H1 (cell line): ENCODE results near the gene DEGS2. TPM values are rescaled to one million over a fixed set of nuclear protein-coding genes. Genes with fewer than 3 reads are reported as not detected.

Source experiments
- MAX ChIP-seq: IDR thresholded peaks from 2 replicates; pipeline ENCODE4 v1.6.1; 2012; ENCODE audit warnings: inconsistent platforms
- TAF7 ChIP-seq: optimal IDR thresholded peaks from 2 replicates; pipeline ENCODE3; 2011; ENCODE audit warnings: low read depth, mild to moderate bottlenecking, inconsistent platforms, low read length, moderate library complexity, borderline replicate concordance
- polyA plus RNA-seq, 7 experiments: library from polyadenylated mRNA; depleted of rRNA in 3 of 7; stranded (reverse) in 5 of 7; unstranded in 2 of 7; fragments of >200 nt in 5 of 7; fragments of 200-250 nt in 2 of 7; gene quantifications; 1 replicate in 5 of 7; 2 replicates in 1 of 7; 4 replicates in 1 of 7; pipeline versions ENCODE4 v1.2.1 to v1.2.3, GENCODE V29; 2011 to 2013; ENCODE audit warnings: missing spikeins in 2 of 7, mixed read lengths in 2 of 7
- total RNA-seq: library from RNA; stranded (reverse); fragmentation: NEBNext Ultra II Directional; extraction: Animal tissue kit (Norgen Biotek cat#: 25700); gene quantifications from 2 replicates; pipeline ENCODE4 v1.2.1, GENCODE V29; 2021

The DEGS2 gene
- total and polyA plus RNA-seq, 2 of the 8 experiments (the other 6 are each of a cell fraction or from before 2014, with no cell fraction given), result 0.61 to 0.82 TPM

- TF ChIP-seq TAF7 (no peak), MAX (no peak)
Measured at GRCh38 chr14:100168506-100168905, 9.1 kb upstream of the DEGS2 start (continued).
